VCaP (cell line): ENCODE results near the gene PCDHGC4.

Experiments
- H3K27ac ChIP-seq: fragments of 450-650 bp; 2 replicates; pipeline ENCODE4 v1.5.1; 2017
- CTCF ChIP-seq: fragments of 450-650 bp; conservative IDR thresholded peaks from 2 replicates; pipeline ENCODE4 v1.5.1; 2017; ENCODE audit warnings: mild to moderate bottlenecking, moderate library complexity

Gene PCDHGC4

GRCh38 chr5:141501761-141502160 lies 16.9 kb downstream of the PCDHGC4 start:
- no peak overlapping the region for H3K27ac ChIP-seq
- no peak for TF ChIP-seq CTCF

- no peak overlapping the region for H3K27ac ChIP-seq
- TF ChIP-seq CTCF = no peak
These were observed 18.9 kb downstream of the PCDHGC4 start for GRCh38 chr5:141503681-141504080.

- no peak for TF ChIP-seq CTCF
- no peak overlapping the region for H3K27ac ChIP-seq
These were observed 19.4 kb downstream of the PCDHGC4 start for GRCh38 chr5:141504216-141504615.

GRCh38 chr5:141506381-141507155 lies 21.7 kb downstream of the PCDHGC4 start:
- H3K27ac ChIP-seq = no peak overlapping the region
- no peak for TF ChIP-seq CTCF

GRCh38 chr5:141507387-141508091 lies 22.7 kb downstream of the PCDHGC4 start:
- TF ChIP-seq CTCF = no peak
- no peak overlapping the region for H3K27ac ChIP-seq

GRCh38 chr5:141508440-141508797 lies 23.6 kb downstream of the PCDHGC4 start:
- H3K27ac ChIP-seq = no peak overlapping the region
- TF ChIP-seq CTCF = no peak

- TF ChIP-seq CTCF = no peak
- H3K27ac ChIP-seq = no peak overlapping the region
These were observed 24.2 kb downstream of the PCDHGC4 start for GRCh38 chr5:141508798-141509611.
